K562 (cell line): Measurements from ENCODE around the gene MGRN1.

Experiments
- ARID4B ChIP-seq: sonication (generic); formaldehyde crosslinking; IDR thresholded peaks from 2 replicates; pipeline ENCODE4 v1.8.0; 2022; ENCODE audit warnings: mild to moderate bottlenecking, missing genetic modification reagents
- NR3C1 ChIP-seq: sonication (generic); formaldehyde crosslinking; IDR thresholded peaks from 2 replicates; pipeline ENCODE4 v1.8.1; 2022; ENCODE audit warnings: missing genetic modification reagents
- RFX5 ChIP-seq: IDR thresholded peaks from 2 replicates; pipeline ENCODE4 v1.6.1; 2011; ENCODE audit warnings: low read depth, mild to moderate bottlenecking, improper control_type of control experiment, low read length
- TAF7 ChIP-seq: fragments of 450-650 bp; IDR thresholded peaks from 2 replicates; pipeline ENCODE4 v1.6.1; 2016; ENCODE audit warnings: missing genetic modification characterization, missing compliant biosample characterization
- ZBTB40 ChIP-seq, 2 experiments: fragments of 450-650 bp in 1 of 2; sonication (generic) in 1 of 2; formaldehyde crosslinking in 1 of 2; IDR thresholded peaks; 2 replicates each; pipeline versions ENCODE4 v1.7.1 to v1.9.0; 2016 to 2022; ENCODE audit warnings: inconsistent platforms in 1 of 2, mild to moderate bottlenecking in 1 of 2, missing genetic modification reagents in 1 of 2
- ZNF224 ChIP-seq: sonication (generic); formaldehyde crosslinking; IDR thresholded peaks from 2 replicates; pipeline ENCODE4 v1.8.0; 2022; ENCODE audit warnings: mild to moderate bottlenecking, missing genetic modification reagents
- ZNF561 ChIP-seq: fragments of 450-650 bp; formaldehyde crosslinking; conservative IDR thresholded peaks from 2 replicates; pipeline ENCODE4 v1.4.0; 2020; ENCODE audit warnings: mild to moderate bottlenecking, moderate library complexity
- ZNF583 ChIP-seq: fragments of 250-450 bp; sonication (Bioruptor Pico); IDR thresholded peaks from 2 replicates; pipeline ENCODE4 v1.4.0; 2020

GRCh38 chr16:4687416-4687815, 62.8 kb downstream of the MGRN1 start:
- no peak for TF ChIP-seq ZNF561 (CRISPR knock-in tag)
- TF ChIP-seq ARID4B (CRISPR knock-in tag), result no peak
- no peak for TF ChIP-seq ZNF583 (CRISPR knock-in tag)
- TF ChIP-seq TAF7 (tag), result no peak
- no peak for TF ChIP-seq ZNF224 (CRISPR knock-in tag)
- TF ChIP-seq ZBTB40 (IDR thresholded peaks at IDR 0.05), result no peak
- TF ChIP-seq ZBTB40 (CRISPR knock-in tag; IDR thresholded peaks at IDR 0.05), result no peak
- no peak for TF ChIP-seq NR3C1
- no peak for TF ChIP-seq RFX5
